DOHH2 (cell line): ENCODE measurements around the gene FNDC3B.

Source experiments
- H3F3A ChIP-seq: fragments of 200-600 bp; sonication (generic), shearing (Covaris generic); 2 replicates; pipeline ENCODE4 v1.6.0; 2016; ENCODE audit warnings: antibody characterized with exemption, mild to moderate bottlenecking; ENCODE audit not compliant: control insufficient read depth, insufficient read depth
- H3K27ac ChIP-seq: fragments of 200-600 bp; sonication (generic); 2 replicates; pipeline ENCODE4 v1.5.1; 2014; ENCODE audit warnings: low read depth, mild to moderate bottlenecking, low read length, moderate library complexity
- H3K27me3 ChIP-seq: fragments of 200-600 bp; sonication (generic); 2 replicates; pipeline ENCODE4 v1.6.1; 2014; ENCODE audit warnings: mild to moderate bottlenecking, low read length, mixed read lengths; ENCODE audit not compliant: control insufficient read depth
- H3K36me3 ChIP-seq: fragments of 200-600 bp; sonication (generic); 2 replicates; pipeline ENCODE4 v1.6.1; 2014; ENCODE audit warnings: mild to moderate bottlenecking, low read length, moderate library complexity, mixed read lengths; ENCODE audit not compliant: control insufficient read depth
- H3K4me1 ChIP-seq: fragments of 200-600 bp; sonication (generic); 2 replicates; pipeline ENCODE4 v1.6.1; 2014; ENCODE audit warnings: mild to moderate bottlenecking, low read length, mixed read lengths; ENCODE audit not compliant: control insufficient read depth
- H3K4me2 ChIP-seq: fragments of 200-600 bp; sonication (generic); 2 replicates; pipeline ENCODE4 v1.6.0; 2014; ENCODE audit warnings: mild to moderate bottlenecking, low read length, moderate library complexity
- H3K4me3 ChIP-seq: fragments of 200-600 bp; sonication (generic); 2 replicates; pipeline ENCODE4 v1.5.1; 2014; ENCODE audit warnings: mild to moderate bottlenecking, low read length, mixed read lengths
- H3K79me2 ChIP-seq: fragments of 200-600 bp; sonication (generic); 2 replicates; pipeline ENCODE4 v1.6.1; 2014; ENCODE audit warnings: mild to moderate bottlenecking, low read length, mixed read lengths; ENCODE audit not compliant: control insufficient read depth
- H3K9me2 ChIP-seq: fragments of 200-600 bp; sonication (generic); replicated peaks from 2 replicates; pipeline ENCODE4 v1.6.1; 2014; ENCODE audit warnings: mild to moderate bottlenecking, low read length, mixed read lengths; ENCODE audit not compliant: control insufficient read depth
- H3K9me3 ChIP-seq: fragments of 200-600 bp; sonication (generic); 2 replicates; pipeline ENCODE4 v1.6.1; 2014; ENCODE audit warnings: antibody characterized with exemption, low read length, mixed read lengths; ENCODE audit not compliant: control insufficient read depth, insufficient read depth
- H4K20me1 ChIP-seq: fragments of 200-600 bp; sonication (generic); 2 replicates; pipeline ENCODE4 v1.6.0; 2014; ENCODE audit warnings: low read depth, mild to moderate bottlenecking, antibody characterized with exemption, low read length, moderate library complexity; ENCODE audit not compliant: control insufficient read depth, insufficient read depth
- CTCF ChIP-seq: fragments of 200-600 bp; sonication (generic); IDR thresholded peaks from one replicate; pipeline ENCODE4 v1.5.1; 2014; ENCODE audit warnings: antibody characterized with exemption, mild to moderate bottlenecking, low read depth, low read length; ENCODE audit not compliant: poor library complexity, severe bottlenecking
- EZH2phosphoT487 ChIP-seq: fragments of 200-600 bp; sonication (generic); IDR thresholded peaks from 2 replicates; pipeline ENCODE4 v1.6.1; 2017; ENCODE audit warnings: borderline replicate concordance, mild to moderate bottlenecking, antibody characterized with exemption, low read length, moderate library complexity, mixed read lengths

Gene FNDC3B

GRCh38 chr3:172021164-172021563, 18.2 kb upstream of the FNDC3B start:
- H4K20me1 ChIP-seq, result no peaks in the 10 kb centered on the region
- no peaks in the 10 kb centered on the region for H3K9me3 ChIP-seq
- no peaks in the 10 kb centered on the region for H3F3A ChIP-seq
- TF ChIP-seq EZH2phosphoT487, result no peak
- no peak for TF ChIP-seq CTCF
- H3K4me2 ChIP-seq, result no peak overlapping the region
- no peaks in the 10 kb centered on the region for H3K27me3 ChIP-seq
- no peak overlapping the region for H3K27ac ChIP-seq
- H3K4me3 ChIP-seq, result no peak overlapping the region
- no peaks in the 10 kb centered on the region for H3K9me2 ChIP-seq
- H3K36me3 ChIP-seq, result no peaks in the 10 kb centered on the region
- no peaks in the 10 kb centered on the region for H3K4me1 ChIP-seq
- H3K79me2 ChIP-seq, result no peaks in the 10 kb centered on the region

GRCh38 chr3:172021859-172022258, 17.5 kb upstream of the FNDC3B start:
- TF ChIP-seq EZH2phosphoT487 (no peak), CTCF (no peak)
- H3K4me2 ChIP-seq, result no peak overlapping the region
- no peaks in the 10 kb centered on the region for H3K4me1 ChIP-seq
- no peaks in the 10 kb centered on the region for H3F3A ChIP-seq
- no peak overlapping the region for H3K4me3 ChIP-seq
- no peaks in the 10 kb centered on the region for H3K9me3 ChIP-seq
- no peak overlapping the region for H3K27ac ChIP-seq
- no peaks in the 10 kb centered on the region for H3K27me3 ChIP-seq
- H3K9me2 ChIP-seq, result no peaks in the 10 kb centered on the region
- H3K36me3 ChIP-seq, result no peaks in the 10 kb centered on the region
- H4K20me1 ChIP-seq, result no peaks in the 10 kb centered on the region
- H3K79me2 ChIP-seq, result no peaks in the 10 kb centered on the region

GRCh38 chr3:172023915-172024314, 15.5 kb upstream of the FNDC3B start:
- Histone ChIP-seq H3K36me3 (no peaks in the 10 kb centered on the region), H3K4me1 (no peaks in the 10 kb centered on the region), H3K4me3 (no peak overlapping the region), H3K9me3 (no peaks in the 10 kb centered on the region), H3K9me2 (no peaks in the 10 kb centered on the region), H4K20me1 (no peaks in the 10 kb centered on the region), H3K27ac (no peak overlapping the region), H3K27me3 (no peaks in the 10 kb centered on the region), H3K79me2 (no peaks in the 10 kb centered on the region), H3F3A (no peaks in the 10 kb centered on the region), H3K4me2 (no peak overlapping the region)
- TF ChIP-seq EZH2phosphoT487, result no peak
- no peak for TF ChIP-seq CTCF

- Histone ChIP-seq H3K36me3 (no peaks in the 10 kb centered on the region), H4K20me1 (no peaks in the 10 kb centered on the region)
Observed at GRCh38 chr3:172024679-172025078, 14.7 kb upstream of the FNDC3B start.

More at GRCh38 chr3:172024679-172025078, 14.7 kb upstream of the FNDC3B start:
- H3K9me2 ChIP-seq, result no peaks in the 10 kb centered on the region
- H3K27me3 ChIP-seq, result no peaks in the 10 kb centered on the region
- no peaks in the 10 kb centered on the region for H3K79me2 ChIP-seq
- TF ChIP-seq EZH2phosphoT487 (no peak), CTCF (no peak)
- no peak overlapping the region for H3K4me3 ChIP-seq
- no peaks in the 10 kb centered on the region for H3F3A ChIP-seq
- H3K4me1 ChIP-seq, result no peaks in the 10 kb centered on the region
- no peak overlapping the region for H3K27ac ChIP-seq
- no peak overlapping the region for H3K4me2 ChIP-seq
- H3K9me3 ChIP-seq, result no peaks in the 10 kb centered on the region
